IPS-18a (cell line): Measurements from ENCODE around the gene SHC1.

Experiments used
- H3K27ac ChIP-seq: one replicate; pipeline ENCODE4 v1.5.1; 2013; ENCODE audit warnings: low read length
- H3K27me3 ChIP-seq: one replicate; pipeline ENCODE4 v1.6.1; 2013; ENCODE audit warnings: mild to moderate bottlenecking, low read length; ENCODE audit not compliant: control insufficient read depth, insufficient read depth
- H3K36me3 ChIP-seq: one replicate; pipeline ENCODE4 v1.6.1; 2013; ENCODE audit warnings: low read depth, low read length; ENCODE audit not compliant: control insufficient read depth
- H3K4me1 ChIP-seq: one replicate; pipeline ENCODE4 v1.6.1; 2013; ENCODE audit warnings: low read depth, low read length; ENCODE audit not compliant: control insufficient read depth
- H3K4me3 ChIP-seq: one replicate; pipeline ENCODE4 v1.5.1; 2013; ENCODE audit warnings: low read length
- H3K9ac ChIP-seq: one replicate; pipeline ENCODE4 v1.6.1; 2013; ENCODE audit warnings: mild to moderate bottlenecking, low read length, moderate library complexity
- H3K9me3 ChIP-seq: one replicate; pipeline ENCODE4 v1.6.1; 2013; ENCODE audit warnings: low read depth, low read length; ENCODE audit not compliant: control insufficient read depth

SHC1 gene

GRCh38 chr1:155005076-155006011 is 34.8 kb upstream of the SHC1 start:
- Histone ChIP-seq H3K27me3 (no peaks in the 10 kb centered on the region), H3K4me1 (peaks cover 23% of the 10 kb centered on the region), H3K4me3 (peak overlapping the region; percentile 84), H3K9ac (peak overlapping the region; percentile 65), H3K27ac (no peak overlapping the region), H3K9me3 (no peaks in the 10 kb centered on the region), H3K36me3 (no peaks in the 10 kb centered on the region)

GRCh38 chr1:155004352-155005075 is 34.0 kb upstream of the SHC1 start:
- Histone ChIP-seq H3K4me3 (peak overlapping the region; percentile 84), H3K36me3 (no peaks in the 10 kb centered on the region), H3K9ac (peak overlapping the region; percentile 65), H3K9me3 (no peaks in the 10 kb centered on the region), H3K4me1 (peaks cover 26% of the 10 kb centered on the region), H3K27me3 (no peaks in the 10 kb centered on the region), H3K27ac (no peak overlapping the region)

- H3K9ac ChIP-seq, result peak overlapping the region; percentile 65
- no peaks in the 10 kb centered on the region for H3K9me3 ChIP-seq
- no peaks in the 10 kb centered on the region for H3K27me3 ChIP-seq
- peaks cover 22% of the 10 kb centered on the region for H3K4me1 ChIP-seq
- peak overlapping the region; percentile 24 for H3K27ac ChIP-seq
- no peaks in the 10 kb centered on the region for H3K36me3 ChIP-seq
- peak overlapping the region; percentile 84 for H3K4me3 ChIP-seq
Observed at GRCh38 chr1:155003766-155004351, 33.3 kb upstream of the SHC1 start.

- Histone ChIP-seq H3K27me3 (no peaks in the 10 kb centered on the region), H3K9me3 (no peaks in the 10 kb centered on the region), H3K4me3 (peak overlapping the region; percentile 84), H3K36me3 (no peaks in the 10 kb centered on the region), H3K4me1 (peaks cover 17% of the 10 kb centered on the region), H3K9ac (peak overlapping the region; percentile 65), H3K27ac (peak overlapping the region; percentile 24)
Observed at GRCh38 chr1:155003227-155003765, 32.7 kb upstream of the SHC1 start.

- Histone ChIP-seq H3K36me3 (no peaks in the 10 kb centered on the region), H3K9ac (peak within 1 kb of the TSS; percentile 65), H3K4me3 (peak within 1 kb of the TSS; percentile 84), H3K27ac (peak within 1 kb of the TSS; percentile 24), H3K4me1 (peaks cover 14% of the 10 kb centered on the region), H3K27me3 (no peaks in the 10 kb centered on the region), H3K9me3 (no peaks in the 10 kb centered on the region)
Observed at GRCh38 chr1:155002464-155003226, 32.1 kb upstream of the SHC1 start, which contains the start of gene ZBTB7B. TSS of gene ZBTB7B (plus strand) at chr1:155002802. CDS start at chr1:155014661, 11,859 bp downstream.

GRCh38 chr1:155001675-155002463 is 31.3 kb upstream of the SHC1 start:
- peak overlapping the region; percentile 65 for H3K9ac ChIP-seq
- no peak overlapping the region for H3K27ac ChIP-seq
- peak overlapping the region; percentile 72 for H3K4me3 ChIP-seq
- H3K4me1 ChIP-seq, result peaks cover 14% of the 10 kb centered on the region
- no peaks in the 10 kb centered on the region for H3K36me3 ChIP-seq
- no peaks in the 10 kb centered on the region for H3K27me3 ChIP-seq
- H3K9me3 ChIP-seq, result no peaks in the 10 kb centered on the region

GRCh38 chr1:155001425-155001674 is 30.8 kb upstream of the SHC1 start:
- no peak overlapping the region for H3K27ac ChIP-seq
- H3K27me3 ChIP-seq, result no peaks in the 10 kb centered on the region
- H3K9me3 ChIP-seq, result no peaks in the 10 kb centered on the region
- peaks cover 14% of the 10 kb centered on the region for H3K4me1 ChIP-seq
- H3K9ac ChIP-seq, result peak overlapping the region; percentile 65
- no peaks in the 10 kb centered on the region for H3K36me3 ChIP-seq
- peak overlapping the region; percentile 72 for H3K4me3 ChIP-seq

- Histone ChIP-seq H3K36me3 (no peaks in the 10 kb centered on the region), H3K9ac (peak overlapping the region; percentile 65), H3K27me3 (no peaks in the 10 kb centered on the region), H3K4me1 (peaks cover 14% of the 10 kb centered on the region), H3K9me3 (no peaks in the 10 kb centered on the region), H3K4me3 (peak overlapping the region; percentile 72), H3K27ac (no peak overlapping the region)
Observed at GRCh38 chr1:155000726-155001424, 30.3 kb upstream of the SHC1 start.

GRCh38 chr1:155000411-155000725 is 29.8 kb upstream of the SHC1 start:
- Histone ChIP-seq H3K9me3 (no peaks in the 10 kb centered on the region), H3K4me3 (peak overlapping the region; percentile 72), H3K9ac (peak overlapping the region; percentile 46), H3K27ac (peak overlapping the region; percentile 64), H3K36me3 (no peaks in the 10 kb centered on the region), H3K4me1 (peaks cover 14% of the 10 kb centered on the region), H3K27me3 (no peaks in the 10 kb centered on the region)
